HG02840 (cell line): ENCODE data around the gene ZBTB42.

Source experiments
- ATAC-seq: cut with Tn5 transposase; IDR thresholded peaks from one replicate; pipeline ENCODE4 v1.9.1; 2021; ENCODE audit warnings: mild to moderate bottlenecking, moderate library complexity, moderate number of reproducible peaks; ENCODE audit not compliant: unreplicated experiment, low FRiP score

ZBTB42 gene

GRCh38 chr14:104800771-104801519 is at the start of gene ZBTB42:
ZBTB42 (plus strand) TSS chr14:104801101; CDS start chr14:104801198, 97 bp downstream.
- no peak for ATAC-seq

- no peak for ATAC-seq
Measured at GRCh38 chr14:104751539-104752422, 49.1 kb upstream of the ZBTB42 start.

- peak; percentile 0 for ATAC-seq
Measured at GRCh38 chr14:104752423-104752734, 48.5 kb upstream of the ZBTB42 start.

GRCh38 chr14:104752735-104753527 is 48.0 kb upstream of the ZBTB42 start, which contains the start of gene SIVA1:
SIVA1 (plus strand) TSS chr14:104753147; CDS start chr14:104753202, 55 bp downstream.
- peak; percentile 89 for ATAC-seq

- ATAC-seq: no peak
Measured at GRCh38 chr14:104753528-104754212, 47.2 kb upstream of the ZBTB42 start.

- no peak for ATAC-seq
Measured at GRCh38 chr14:104754213-104754851, 46.6 kb upstream of the ZBTB42 start.

- no peak for ATAC-seq
Measured at GRCh38 chr14:104755621-104756020, 45.3 kb upstream of the ZBTB42 start.

GRCh38 chr14:104756477-104757237 is 44.2 kb upstream of the ZBTB42 start:
- ATAC-seq: no peak

- ATAC-seq: no peak
Measured at GRCh38 chr14:104757238-104757585, 43.7 kb upstream of the ZBTB42 start.

GRCh38 chr14:104757681-104758392 is 43.1 kb upstream of the ZBTB42 start:
- ATAC-seq: no peak

- ATAC-seq: no peak
Measured at GRCh38 chr14:104758981-104759969, 41.6 kb upstream of the ZBTB42 start.

- ATAC-seq: no peak
Measured at GRCh38 chr14:104765517-104765916, 35.4 kb upstream of the ZBTB42 start.

GRCh38 chr14:104766256-104766862 is 34.5 kb upstream of the ZBTB42 start:
- ATAC-seq: no peak

GRCh38 chr14:104766863-104767633 is 33.9 kb upstream of the ZBTB42 start:
- ATAC-seq: no peak

- ATAC-seq: no peak
Measured at GRCh38 chr14:104767634-104767918, 33.3 kb upstream of the ZBTB42 start.
